Adrenal gland (tissue), 5 donors: ENCODE data around the gene FBXL16.

Experiments used
- POLR2A ChIP-seq, 2 donors: fragments of 450-650 bp; IDR thresholded peaks; one replicate each; pipeline ENCODE4 v1.6.1; 2017; ENCODE audit warnings: antibody characterized with exemption in 2 of 2, mild to moderate bottlenecking in 2 of 2, moderate library complexity in 1 of 2
- TF ChIP-seq, protein P1 (sequence below), 6 experiments: fragments of 450-650 bp in 4 of 6; fragments of 200-600 bp in 2 of 6; sonication (generic) in 1 of 6; IDR thresholded peaks; 1 replicate in 5 of 6; 2 replicates in 1 of 6; pipeline versions ENCODE4 v1.5.1 to v1.8.0; 2016 to 2021; ENCODE audit warnings: antibody characterized with exemption in 6 of 6, mild to moderate bottlenecking in 2 of 6, moderate library complexity in 1 of 6
- donor health status: DM: no; HTN: no; CAD: no.

DNA sequence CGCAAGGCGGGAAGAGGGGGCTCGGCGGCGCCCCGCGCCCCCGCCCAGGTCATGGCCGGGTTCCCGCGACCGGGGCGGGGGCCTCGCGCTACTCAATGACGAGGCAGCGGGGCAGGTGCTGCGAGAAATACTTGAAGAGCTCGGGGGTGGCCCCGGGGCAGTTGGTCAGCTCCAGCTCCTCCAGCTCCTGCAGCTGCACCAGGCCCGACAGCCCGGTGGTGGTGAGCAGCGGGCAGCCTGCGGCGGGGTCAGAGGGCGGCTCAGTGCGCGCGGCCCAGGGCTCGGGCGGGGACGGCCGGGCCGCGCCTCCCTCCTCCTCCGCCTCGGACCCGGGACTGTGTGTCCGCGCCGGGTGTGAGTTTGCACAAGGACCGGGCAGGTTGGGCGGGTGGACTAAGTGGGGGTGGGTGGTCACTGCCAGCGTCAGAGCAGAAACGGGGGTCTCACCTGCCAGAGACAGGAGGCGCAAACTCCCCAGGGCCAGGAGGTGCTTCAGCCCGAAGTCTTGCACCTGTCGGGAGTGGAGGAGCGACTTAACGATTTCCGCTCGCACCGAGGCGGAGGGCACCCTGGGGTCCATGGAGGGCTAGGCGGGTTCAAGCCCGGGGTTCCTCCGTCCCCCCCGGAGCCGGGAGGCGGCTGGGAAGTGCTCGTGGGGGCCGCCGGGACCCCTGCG is 11.3 kb downstream of the FBXL16 start:
- TF ChIP-seq POLR2A (IDR thresholded peaks at IDR 0.05) = no peak
- TF ChIP-seq, protein P1, sequence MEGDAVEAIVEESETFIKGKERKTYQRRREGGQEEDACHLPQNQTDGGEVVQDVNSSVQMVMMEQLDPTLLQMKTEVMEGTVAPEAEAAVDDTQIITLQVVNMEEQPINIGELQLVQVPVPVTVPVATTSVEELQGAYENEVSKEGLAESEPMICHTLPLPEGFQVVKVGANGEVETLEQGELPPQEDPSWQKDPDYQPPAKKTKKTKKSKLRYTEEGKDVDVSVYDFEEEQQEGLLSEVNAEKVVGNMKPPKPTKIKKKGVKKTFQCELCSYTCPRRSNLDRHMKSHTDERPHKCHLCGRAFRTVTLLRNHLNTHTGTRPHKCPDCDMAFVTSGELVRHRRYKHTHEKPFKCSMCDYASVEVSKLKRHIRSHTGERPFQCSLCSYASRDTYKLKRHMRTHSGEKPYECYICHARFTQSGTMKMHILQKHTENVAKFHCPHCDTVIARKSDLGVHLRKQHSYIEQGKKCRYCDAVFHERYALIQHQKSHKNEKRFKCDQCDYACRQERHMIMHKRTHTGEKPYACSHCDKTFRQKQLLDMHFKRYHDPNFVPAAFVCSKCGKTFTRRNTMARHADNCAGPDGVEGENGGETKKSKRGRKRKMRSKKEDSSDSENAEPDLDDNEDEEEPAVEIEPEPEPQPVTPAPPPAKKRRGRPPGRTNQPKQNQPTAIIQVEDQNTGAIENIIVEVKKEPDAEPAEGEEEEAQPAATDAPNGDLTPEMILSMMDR (IDR thresholded peaks at IDR 0.05) = no peak
